Measurements from ENCODE around the gene HDGF.

The HDGF gene

DNA sequence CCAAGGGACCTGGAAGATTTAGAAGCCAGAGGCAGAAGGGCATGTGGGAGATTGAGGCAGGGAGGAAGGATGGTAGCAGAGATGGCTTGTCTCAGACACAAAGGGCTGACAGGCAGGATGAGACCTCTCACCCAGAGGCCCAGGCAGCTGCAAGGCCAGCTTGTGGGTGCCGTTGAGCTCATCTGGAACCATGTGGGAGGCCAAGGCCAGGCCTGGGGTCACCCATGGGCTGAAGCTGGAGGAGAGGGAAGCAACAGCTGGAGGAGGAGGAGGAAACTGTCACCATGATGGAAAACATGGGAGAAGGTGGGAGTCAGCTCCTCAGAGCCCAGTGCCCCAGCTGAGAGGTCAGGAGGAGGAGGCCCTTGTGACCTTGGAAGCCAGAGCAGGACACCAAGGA, 52.5 kb downstream of the HDGF start:
- no peak for DNase-seq (ENCODE audit: low read depth)

DNA sequence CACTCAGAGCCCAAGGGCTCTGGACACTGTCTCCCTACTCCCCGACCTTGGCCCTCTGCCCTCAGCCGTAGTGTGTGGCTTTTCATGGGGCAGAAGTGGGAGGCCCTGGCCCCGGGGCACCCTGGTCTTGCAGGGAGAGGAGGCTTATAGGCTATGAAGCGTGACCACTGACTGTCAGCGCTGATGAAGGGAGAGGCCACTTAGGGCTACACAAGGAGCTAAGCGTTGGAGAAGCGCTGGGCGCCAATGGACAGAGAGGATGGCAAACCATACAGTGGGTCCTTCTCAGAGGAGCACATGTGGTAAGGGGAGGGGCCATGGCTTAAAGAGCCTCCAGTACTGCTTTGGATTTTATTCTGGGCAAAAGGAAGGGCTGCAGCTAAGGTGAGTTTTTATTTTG, 54.0 kb downstream of the HDGF start:
- no peak for DNase-seq (ENCODE audit: low read depth)

DNA sequence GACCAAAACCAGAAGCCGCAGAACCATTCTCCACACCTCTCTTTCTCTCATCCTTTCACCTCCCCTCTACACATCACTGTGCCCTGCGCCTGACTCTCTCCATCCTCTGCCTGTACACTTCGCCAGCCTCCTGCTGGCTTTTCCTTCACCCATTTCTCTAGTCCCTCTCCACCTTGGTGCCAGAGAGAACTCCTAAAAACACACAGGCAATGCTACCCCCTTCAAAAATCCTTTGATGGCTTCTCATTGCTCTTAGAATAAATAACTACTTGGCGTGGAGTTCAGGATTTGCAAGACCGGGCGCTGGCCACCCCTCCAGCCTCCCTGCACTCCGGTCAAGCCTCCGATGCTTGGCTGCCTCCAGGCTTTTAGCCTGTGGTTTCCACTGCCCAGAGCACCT, 54.7 kb downstream of the HDGF start:
- DNase-seq (ENCODE audit: low read depth): no peak

DNA sequence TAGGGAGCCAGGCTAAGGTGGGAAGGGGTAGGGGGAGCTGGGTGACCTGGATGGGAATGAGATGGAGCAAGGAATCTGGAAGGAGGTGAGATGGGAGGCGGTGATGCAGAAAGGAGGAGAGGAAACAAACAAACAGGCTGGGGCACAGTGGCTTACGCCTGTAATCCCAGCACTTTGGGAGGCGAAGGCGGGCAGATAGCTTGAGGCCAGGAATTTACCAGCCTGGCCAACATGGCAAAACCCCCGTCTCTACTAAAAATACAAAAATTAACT, 56.8 kb downstream of the HDGF start:
- DNase-seq (ENCODE audit: low read depth): no peak

DNA sequence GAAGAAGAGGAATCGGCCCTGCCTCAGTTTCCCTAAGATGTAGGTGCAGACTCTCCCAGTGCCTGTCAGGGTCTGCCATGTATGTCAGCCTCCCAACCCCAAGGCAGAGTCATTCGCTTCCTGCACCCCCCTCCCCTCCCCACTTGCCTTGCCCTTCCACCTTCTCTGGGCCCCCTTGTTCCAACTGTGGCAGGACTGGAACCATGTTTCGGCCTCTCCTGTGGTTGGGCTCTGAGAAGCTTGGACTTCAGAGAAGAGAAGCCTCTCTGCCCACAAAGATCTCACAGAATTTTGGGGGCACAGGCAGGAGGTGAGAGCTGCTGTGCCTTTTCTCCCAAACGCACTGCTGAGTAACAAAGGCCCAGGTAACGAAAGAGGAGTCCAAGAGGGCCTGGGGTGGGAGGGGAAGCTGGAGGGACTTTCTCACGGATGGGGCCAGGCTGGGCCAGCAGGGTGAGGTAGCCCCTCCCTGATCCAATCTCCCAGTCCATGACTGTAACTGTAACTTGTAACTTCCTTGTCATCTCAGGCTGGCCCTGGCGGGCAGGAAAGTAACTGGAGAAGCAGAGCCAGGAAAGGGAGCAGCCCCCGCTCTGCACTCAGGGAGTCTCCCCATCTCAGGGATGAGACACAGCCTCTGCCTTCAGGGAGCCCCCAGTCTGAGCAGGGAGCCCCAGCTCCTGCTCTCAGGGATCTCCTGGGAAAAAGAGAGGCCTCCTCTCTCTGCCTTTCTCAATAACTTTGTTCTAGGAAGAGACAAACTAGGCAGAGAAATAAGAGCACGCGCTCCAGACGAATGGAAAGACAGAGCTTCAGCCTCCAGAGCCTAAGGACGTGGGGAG, 57.4 kb downstream of the HDGF start:
- DNase-seq (ENCODE audit: low read depth): no peak

DNA sequence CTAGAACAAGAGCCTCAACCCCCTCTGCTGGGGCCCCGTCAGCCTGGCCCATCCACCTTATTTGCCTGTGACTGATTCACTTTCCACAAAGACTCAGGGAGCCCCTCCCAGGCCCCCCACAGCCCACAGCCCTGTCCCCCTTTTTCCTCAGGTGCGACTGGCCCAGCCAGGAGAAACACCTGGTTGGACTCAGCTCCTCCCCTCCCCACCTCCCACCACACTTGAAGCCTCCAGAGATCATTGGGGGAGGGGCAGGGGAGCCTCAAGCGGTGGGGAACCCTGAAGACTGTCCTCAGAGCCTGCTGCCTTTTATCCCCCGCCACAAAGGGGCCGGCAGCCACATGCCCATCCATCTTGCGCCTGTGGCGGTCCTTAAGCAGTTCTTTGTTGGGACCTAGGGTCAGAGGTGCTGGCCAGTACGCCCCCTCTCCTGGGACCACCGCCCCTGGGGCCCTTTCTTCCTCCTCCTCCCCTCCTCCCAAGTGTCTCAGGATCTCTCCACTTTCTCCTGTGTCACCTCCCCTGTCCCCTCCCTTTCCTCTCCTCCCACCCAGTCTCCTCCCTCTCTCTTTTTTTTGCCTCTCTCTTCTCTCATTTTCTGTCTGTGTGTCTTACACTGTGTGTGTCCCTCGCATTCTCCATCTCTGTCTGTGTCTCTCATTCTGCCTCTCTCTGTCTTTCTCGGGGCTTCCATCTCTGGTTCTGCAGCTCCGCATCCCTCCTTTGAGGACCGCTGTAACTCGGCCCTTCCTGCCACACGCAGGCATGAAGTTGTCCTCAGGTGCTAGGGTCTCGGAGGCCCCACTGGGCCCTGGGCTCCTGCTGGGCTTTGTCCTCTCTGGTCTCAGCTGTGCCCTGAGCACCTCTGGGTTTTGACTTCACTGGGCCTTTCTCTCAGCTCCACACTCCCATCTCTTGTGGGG, 58.3 kb downstream of the HDGF start:
- no peak for DNase-seq (ENCODE audit: low read depth)

DNA sequence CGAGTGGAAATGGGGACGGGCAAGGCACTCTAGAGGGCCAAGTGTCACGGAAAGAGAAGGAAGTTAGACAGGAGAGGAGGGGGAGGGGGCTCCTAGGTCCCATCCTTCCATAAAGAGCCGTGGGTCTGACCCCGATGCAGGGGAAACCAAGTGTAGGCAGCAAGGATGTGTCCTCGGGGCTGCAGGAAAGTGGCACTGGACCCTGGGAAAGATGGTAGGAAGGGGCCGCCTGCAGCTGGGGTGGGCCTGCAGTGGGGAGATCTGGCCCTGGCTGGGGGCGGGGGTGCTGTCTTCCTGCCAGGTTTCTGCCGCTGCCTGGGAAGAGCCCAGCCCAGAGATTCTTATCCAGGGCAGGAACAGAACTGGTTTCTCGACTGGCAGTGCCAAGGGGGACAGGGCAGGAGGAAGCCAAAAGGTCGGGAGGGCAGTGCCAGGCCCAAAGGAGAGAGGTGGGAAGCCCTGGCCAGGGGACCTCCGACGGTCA, 59.0 kb downstream of the HDGF start:
- DNase-seq (ENCODE audit: low read depth): no peak

All from HS-27A (cell line).